Astrocyte of the hippocampus (primary cell): ENCODE results near the gene LRBA.

Experiments
- DNase-seq: peaks from one replicate; pipeline ENCODE4 v3.0.0; 2011; ENCODE audit warnings: low read depth, low spot score

The LRBA gene

DNA sequence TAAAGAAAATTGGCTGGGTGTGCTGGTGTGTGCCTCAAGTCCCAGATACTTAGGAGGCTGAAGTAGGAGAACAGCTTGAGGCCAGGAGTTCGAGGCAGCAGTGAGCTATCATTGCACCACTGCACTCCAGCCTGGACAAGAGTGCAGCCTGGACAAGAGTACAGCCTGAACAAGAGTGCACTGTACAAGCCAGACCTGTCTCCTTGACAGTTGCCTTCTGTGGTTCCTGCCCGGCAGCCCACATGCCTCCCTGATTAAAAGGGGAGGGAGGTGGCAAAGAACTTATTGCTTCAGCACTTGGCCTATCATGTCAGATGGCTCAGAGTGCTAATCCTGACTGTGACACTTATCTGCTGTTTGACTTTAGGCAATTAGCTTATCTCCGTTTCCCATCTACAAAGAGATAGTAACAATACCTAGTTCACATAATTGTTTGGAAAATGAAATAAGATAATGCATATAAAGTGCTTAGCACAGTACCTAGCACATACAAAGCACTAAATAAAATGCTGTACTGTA, 687.8 kb downstream of the LRBA start:
- no peak for DNase-seq

DNA sequence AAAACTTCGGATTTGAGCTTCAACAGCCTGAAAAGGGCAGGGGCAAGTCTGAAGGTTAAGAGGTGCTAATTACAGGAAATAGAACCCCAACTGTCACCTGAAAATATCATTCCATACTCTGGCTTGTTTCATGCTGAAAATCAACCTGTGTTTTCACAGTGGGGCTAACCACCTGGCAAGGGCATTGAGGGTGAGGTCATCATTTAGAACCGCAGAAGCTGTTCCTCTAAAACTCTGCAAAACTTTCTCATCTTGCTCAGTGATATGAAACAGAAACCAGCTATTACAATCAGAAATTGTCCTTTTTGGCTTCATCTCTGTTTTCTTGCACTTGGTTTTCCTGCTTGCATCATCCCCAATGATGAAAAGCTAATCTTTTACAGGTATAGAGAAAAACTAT, 689.2 kb downstream of the LRBA start:
- DNase-seq, result no peak

DNA sequence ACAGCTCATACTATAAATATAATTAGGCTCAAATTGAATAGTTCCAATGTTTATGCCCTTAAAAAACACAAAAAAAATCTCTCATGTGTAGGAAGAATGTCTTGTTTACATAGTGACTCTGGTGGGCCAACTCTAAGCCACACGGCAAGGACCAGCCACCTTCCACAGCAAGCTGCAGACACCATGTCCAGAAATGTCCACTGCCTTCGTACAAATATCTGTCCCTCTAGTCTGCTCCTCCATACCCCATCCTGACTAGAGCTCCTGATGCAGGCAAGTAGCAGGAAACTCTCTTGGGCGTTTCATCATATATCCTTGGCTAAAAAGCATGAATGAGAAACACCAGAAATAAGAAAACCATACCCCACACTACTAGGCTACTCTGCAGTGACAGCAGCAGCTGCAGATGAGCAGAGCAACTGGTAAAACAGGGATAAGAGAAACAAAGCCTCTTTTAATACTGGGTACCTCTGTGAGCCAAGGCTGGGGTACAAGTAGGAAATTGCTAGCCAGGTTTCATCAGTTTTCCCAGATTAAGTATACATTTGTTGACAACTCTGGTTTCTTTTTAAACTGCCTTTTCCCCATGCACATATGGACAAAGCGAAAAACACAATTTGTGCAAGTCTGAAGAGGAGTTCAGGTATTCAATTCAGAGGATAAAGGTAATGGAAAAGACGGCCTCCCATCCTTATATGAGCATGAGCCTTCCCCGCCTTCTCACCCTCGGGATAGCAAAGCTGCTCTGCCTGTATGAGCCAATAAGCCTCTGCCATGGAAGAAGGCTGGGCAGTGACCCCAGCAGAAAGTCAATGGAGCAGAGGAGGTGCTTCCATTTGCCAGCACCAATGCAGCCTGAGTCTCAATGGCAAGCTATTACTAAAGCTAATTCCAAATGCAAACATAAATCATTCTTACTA, 691.4 kb downstream of the LRBA start:
- DNase-seq, result no peak

DNA sequence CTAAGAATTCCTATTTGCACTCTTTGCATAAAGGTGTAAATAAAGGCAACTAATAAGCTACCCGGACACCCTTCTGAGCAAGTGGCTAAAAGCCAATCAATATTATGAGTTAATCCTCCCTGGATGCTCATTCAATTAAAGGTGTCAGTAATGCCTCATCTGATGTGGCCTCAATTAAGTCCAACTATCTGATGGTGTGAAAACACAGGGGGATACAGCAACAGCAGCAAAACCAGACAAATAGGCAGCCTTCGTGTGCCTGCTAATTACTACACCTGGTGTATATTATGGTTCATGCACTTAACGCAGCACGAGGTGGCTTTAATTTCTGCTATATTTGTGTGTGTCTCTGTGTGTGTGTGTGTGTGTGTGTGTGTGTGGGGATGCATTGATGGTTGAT, 692.4 kb downstream of the LRBA start:
- DNase-seq, result no peak

DNA sequence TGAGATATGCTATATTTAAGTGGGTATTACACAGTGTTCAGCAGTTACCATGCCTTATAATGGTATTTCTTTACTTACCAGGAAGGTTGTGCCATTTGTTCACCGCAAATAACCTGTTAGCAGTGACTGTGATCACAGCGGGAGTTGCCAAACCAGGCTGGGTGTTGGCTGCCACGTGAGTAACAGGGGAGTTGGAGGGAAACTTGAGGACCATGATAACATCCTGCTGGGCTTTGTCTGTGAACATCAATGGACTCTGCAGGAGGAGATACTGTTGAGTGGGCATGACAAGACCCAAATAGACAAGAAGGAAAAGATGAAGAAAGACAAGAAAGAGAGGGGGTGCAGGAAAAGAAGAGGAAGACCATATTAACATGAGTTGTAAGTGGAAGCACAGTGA, 694.0 kb downstream of the LRBA start:
- no peak for DNase-seq

DNA sequence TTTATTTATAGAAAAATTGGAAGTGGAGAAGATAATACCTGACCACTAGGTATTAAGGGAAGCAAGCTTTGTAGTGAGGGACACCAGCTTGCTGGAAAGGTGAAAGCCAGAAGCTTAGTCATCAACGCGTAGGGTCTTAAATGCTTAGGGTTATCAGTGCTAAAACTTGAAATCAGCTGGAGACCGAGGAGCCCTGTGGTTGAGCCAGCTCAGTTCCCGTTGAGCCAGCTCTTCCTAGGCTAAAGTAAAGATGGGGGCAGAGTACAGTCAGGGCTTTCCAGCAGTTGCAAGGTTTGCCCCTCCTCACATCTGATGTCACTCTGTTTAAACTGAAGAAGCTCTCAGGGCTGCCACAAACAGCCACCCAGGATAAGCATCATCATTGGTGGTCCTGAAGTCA, 696.1 kb downstream of the LRBA start:
- no peak for DNase-seq

DNA sequence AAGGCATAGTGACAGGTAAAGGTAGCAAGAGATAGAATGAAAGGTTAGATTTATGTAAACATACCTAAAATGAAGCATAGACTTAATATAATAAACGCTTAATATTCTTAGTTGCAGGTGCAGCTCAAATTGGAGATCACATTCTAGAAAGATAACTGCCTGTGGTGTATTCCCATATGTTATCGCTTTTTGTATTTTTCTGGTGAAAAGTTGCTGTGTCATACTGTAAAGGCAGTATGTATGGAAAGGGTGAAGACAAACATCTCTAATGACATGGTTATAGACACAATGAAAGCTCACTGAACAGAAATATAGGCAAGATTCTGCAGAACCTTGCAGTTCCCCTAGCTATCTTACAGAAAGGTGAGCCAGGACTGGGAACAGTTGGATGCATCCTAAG, 696.6 kb downstream of the LRBA start:
- no peak for DNase-seq

DNA sequence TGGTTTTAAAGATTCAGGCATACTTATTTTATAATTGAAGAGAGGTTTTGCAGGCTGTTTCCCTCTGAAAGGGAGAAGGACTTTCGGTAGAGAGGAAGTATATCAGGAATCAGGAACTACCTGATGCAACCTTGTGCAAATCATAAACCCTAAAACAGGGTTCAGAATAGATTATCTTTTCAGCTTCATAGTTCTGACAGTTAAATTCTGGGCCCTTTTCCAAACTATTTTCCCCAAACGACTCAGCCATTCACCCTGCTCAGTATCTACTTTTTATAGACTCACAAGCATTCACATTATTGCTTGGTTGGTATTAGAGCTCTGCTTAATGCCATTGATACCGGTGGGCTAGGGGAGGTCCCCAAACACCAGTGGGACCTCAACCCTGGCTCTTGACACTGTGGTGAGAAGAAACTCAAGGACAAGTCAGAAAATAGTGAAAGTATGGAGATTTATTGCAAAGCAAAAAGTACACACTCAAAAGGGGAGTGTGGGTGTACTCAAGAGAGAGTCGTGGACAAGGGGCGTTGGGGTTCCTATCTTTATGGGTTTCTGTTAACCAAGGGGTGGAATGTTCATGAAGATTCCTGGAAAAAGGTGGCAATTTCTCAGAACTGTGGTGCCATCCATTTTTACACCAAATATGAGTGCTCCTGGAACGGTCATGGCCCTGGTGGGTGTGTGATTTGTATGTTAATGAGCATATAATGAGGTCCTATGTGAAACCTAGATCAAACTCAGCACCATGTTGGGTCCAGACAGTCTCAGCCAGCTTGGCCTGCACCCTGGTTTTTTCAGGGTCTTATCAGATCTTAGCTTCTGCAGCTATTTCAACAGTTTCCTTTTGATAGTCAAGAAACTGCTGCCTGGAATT, 698.5 kb downstream of the LRBA start:
- no peak for DNase-seq

DNA sequence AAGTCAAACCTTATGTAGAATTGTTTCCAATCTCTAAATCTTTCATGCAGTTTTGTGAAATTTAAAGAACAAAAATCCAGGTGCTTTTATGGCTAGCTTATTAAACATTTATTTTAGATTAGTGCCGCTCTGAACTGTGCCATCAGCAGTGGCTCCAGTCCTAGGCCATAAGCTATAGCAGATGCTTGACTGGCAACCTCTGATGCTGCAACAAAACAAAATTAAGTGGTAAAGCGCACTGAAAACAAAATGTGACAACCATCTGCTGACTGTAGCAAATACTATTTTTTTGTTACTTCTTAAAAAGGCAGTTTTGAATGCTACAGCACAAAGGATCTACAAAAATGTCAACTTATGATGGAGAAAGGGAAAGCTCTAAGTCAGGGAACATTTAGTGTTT, 699.4 kb downstream of the LRBA start:
- DNase-seq, result no peak

DNA sequence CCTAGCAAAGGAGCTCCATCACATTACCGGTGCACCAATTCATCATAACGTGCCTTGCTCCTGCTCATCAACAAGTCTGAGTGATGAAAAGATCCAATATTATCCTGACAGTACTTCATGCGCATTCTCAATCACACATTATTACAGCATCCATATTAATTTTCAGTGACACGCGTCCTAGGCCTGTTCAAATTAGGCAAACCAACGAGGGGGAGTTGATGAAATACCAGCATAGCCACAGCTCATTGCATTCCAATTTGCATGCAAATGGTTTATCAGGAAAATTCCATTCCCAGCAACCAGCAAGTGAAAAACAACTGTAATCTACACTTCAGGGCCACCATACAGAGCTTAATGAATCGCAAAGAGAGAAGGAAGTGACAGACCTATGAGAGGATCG, 699.9 kb downstream of the LRBA start:
- peak; percentile 54 for DNase-seq

DNA sequence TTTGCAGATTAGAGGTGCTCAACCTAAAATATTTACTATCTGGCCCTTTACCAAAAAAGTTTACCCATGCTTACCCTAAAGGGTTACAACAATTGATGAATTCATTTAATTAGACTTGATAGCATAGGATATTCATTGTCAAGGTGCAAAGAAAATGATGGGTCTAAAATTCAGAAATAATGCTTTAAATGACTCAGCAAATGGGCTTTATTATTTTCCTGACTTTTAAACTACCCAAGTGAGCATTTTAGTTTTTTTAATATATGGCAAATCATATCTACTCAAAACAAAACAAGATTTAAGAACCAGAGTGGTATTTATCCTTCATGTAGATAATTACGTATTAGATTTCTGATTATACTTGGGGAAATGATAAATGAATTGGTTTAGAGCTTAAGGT, 701.1 kb downstream of the LRBA start:
- DNase-seq, result no peak

DNA sequence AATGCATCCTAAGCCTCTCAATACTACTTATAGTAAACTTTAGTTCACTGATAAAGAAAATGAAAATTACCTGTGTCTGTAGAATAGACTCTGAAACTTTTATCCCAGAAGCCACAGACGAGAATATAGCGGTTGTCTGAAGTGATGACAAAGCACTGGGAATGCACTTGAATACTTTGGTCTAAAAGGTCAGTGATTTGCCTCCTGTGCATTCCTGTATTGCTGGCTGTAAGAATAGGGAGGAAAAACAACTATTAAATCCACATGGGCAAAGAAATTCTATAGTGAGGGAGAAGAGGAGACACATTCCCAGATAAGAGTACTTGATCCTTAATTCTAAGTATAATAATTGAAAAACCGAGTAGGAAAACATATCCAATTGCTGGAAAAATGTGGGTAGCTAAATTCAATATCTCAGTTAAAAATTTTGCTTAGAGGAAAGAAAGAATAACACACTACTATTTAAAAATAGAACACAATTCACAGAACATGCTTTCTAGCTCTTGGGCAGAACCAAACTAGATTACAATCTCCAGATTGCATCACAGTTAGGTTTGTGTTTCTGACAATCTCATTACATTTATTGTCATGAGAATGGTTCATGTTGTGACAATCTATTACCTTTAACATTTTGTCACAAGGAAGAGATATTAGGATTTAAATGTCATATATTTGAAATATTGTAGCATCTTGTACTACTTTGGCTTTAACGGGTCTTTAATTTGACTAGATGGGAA, 704.8 kb downstream of the LRBA start:
- DNase-seq, result peak; percentile 74

DNA sequence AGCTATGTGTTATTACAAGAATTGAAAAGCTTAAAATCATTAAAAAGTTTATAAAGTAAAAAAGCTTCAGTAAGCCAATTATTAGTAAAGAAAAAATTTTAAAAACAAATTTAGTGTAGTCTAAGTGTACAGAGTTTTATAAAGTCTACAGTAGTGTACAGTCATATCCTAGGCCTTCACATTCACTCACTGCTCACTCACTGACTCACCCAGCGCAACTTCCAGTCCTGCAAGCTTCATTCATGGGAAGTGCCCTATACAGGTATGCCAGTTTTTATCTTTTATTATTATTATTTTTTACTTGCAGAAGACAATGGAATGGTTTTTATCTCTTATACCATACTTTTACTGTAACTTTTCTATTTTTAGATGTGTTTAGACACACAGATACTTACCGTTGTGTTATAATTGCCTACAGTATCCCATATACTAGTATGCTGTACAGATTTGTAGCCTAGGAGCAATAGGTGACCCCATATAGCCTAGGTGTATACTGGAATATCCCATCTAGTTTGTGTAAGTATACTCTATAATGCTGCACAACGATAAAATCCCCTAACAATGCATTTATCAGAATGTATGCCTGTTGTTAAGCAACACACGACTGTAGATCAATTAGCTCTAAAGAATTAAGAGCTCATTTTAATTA, 706.1 kb downstream of the LRBA start:
- DNase-seq, result peak; percentile 47

DNA sequence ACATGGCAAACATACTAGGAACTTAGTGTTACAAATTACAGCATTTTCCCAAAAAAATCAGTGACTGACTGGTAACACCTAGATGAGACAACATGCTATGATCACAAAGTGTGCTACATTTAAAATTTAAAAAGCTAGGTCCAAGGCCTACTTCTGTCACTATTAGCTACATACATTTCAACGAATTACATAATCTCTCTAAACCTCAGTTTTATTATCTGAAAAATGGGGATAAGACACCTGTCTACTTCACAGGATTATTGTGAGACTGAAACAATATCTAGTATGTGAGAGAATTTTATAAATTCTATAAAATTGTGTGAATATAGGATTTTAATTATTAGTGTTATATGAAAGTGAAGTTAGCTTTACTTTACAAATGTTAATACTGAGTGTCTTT, 708.4 kb downstream of the LRBA start:
- no peak for DNase-seq

DNA sequence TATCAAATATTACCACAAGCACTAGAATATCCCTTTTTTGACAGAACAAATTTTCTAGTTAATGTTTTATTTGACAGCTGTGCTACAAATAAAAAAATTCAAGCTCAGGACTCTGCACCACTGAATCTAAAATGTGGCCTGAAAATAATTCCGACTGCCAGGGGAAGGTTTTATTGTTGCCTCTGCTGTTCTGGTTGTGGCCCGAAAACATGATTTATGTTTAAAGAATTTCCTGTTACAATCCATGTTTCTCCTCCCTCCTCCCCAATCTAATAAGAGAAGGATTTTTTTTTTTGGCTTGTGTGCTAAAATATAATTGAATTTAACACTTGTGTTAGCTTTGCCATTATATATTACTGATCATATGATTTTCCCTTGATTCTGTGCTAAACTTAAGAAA, 709.1 kb downstream of the LRBA start:
- peak; percentile 69 for DNase-seq

DNA sequence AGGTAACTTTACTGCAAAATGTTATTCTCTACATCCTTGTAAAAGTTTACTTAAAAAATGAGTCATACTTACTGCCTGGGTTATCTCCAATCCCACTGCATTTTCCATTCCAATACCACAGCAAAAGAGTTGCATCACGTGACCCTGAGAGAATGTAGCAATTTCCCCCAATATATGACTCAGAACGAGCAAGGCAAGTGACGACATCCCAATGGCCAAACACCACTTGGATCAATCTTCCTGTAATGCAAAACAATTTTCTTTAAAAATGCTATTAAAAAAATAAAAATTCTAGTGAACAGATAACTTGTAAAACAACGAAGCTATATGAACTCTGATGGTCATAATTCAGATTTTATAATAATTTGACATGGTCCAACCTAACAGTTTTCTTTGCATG, 712.5 kb downstream of the LRBA start:
- DNase-seq, result peak; percentile 95

DNA sequence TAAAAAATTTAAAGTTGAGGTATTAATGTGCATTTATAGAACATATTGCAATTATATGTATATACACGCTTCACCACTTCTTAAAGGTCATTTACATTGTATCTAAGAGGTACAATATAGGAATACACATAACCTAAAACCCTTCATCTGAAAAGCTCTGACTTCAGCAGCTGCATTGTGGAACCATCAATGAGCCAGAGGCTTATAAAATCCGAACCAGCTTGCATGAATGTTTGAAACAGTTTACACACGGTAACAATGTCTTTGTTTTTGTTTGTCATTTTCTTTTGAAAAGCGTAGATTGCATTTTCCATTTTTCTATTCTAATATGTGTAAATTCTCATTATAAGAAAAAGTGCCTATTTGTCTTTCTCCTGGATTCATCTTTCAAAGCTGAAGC, 715.3 kb downstream of the LRBA start:
- DNase-seq, result no peak

DNA sequence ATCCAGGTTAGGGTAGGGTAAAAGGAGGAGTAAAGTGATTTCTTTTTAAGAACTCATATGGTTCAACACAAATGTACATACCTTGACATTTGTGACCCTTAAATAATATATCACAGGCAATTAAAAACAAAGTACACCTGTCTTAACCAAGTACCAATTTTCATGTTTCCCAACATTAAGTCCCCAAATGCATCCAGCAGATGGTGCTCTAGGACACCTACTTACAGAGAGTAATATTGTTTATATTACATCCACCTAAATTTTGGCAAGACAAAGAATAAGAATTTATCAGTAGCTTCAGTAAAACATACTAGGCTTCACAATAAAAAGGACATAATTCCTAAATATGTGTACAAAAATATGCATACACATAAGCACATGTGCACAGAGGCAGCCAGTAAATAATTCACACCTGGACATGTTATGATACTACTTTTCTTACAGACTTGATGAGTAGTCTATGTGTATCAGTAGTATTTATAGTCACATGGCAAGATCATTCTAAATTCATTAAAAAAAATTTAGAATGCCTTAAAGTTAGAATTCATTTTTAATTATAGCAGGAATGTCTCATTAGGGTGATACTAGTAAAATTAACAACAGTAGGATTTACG, 717.1 kb downstream of the LRBA start:
- peak; percentile 71 for DNase-seq

DNA sequence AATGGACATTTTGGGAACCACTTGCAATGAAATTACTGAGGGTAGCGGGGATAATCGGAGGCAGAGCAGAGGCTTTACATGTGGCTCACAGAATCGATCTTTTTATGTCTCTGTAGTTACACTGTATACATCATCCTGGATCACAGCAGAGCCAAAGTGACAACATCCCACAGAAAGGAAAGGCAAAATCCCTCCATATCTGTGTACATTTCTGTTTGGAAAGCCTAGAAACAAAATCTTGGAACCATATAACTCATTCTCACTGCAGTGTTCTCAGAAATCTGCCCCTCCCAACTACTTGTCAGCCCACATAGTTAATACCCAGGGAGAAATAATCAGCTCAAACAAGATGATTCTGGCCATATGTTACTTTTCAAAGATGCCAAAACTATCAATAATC, 725.2 kb downstream of the LRBA start:
- DNase-seq, result no peak

DNA sequence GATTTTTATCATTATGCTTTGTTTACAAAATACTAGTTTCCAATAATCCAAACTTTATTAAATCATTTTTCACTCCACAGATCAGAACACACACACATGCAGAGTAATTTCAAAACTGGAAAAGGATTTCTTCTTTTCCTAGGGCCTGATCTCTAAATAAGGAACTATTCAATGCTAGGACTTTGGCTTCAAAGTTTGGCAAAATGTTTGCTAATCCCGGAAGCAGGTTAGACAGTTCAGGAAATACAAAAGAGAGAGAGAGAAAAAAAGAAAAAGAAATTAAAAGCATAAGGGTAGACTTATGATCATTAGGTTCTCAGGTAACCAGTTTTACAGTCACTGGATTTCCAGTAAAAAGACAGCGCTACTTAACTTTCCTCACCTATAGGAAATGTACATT, 725.9 kb downstream of the LRBA start:
- DNase-seq, result no peak

DNA sequence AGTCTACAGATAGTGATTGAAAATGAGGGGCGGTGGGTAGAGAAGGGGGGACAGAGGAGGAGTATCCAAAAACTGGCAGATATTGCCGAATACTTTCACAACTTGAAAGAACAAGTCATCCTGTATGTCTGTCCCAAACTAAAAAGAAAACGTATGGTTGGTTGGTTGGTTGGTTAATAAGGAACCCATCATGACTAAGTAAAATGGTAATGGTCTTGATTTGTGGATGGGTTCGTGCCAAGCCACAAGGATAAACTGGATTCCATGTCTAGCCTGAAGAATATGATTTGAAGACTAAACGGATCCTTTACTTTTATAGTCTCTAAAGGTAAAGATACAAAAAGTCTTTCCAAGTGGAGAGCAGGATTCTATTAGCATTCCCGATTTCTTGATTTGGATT, 728.4 kb downstream of the LRBA start:
- no peak for DNase-seq
